ENCODE data around the gene SEM1. TPM values are rescaled to one million over a fixed set of nuclear protein-coding genes. Genes with fewer than 3 reads are reported as not detected.
A peak's percentile ranks its signal among the peaks of the same experiment; 100 is the strongest.
"Not testable (repeated sequence)": the region's sequence is repeated elsewhere in the genome, so short reads cannot be mapped to it uniquely, and the experiment has no call there.

Gene SEM1
- total RNA-seq, 1 donor from 2014 or later = 56.4 TPM

GRCh38 chr7:96663457-96663856 is 46.2 kb downstream of the SEM1 start:
- Mint-ChIP-seq H3K9me3 (no peaks in the 10 kb centered on the region), H3K4me1 (no peaks in the 10 kb centered on the region), H3K36me3 (ENCODE audit: low read depth) (peaks cover 4% of the 10 kb centered on the region), H3K27ac (ENCODE audit: unreplicated experiment) (peak overlapping the region; percentile 9), H3K4me3 (no peak overlapping the region), H3K27me3 (ENCODE audit: low read depth) (no peaks in the 10 kb centered on the region)
- TF ChIP-seq CTCF (conservative IDR thresholded peaks at IDR 0.05) = no peak
- DNase-seq (ENCODE audit: low read depth, low spot score) = no peak

- H3K36me3 Mint-ChIP-seq (ENCODE audit: low read depth); DNase-seq (ENCODE audit: low read depth, low spot score); H3K27ac Mint-ChIP-seq (ENCODE audit: unreplicated experiment); H3K9me3 Mint-ChIP-seq; H3K4me1 Mint-ChIP-seq; H3K27me3 Mint-ChIP-seq (ENCODE audit: low read depth); H3K4me3 Mint-ChIP-seq: not testable (repeated sequence)
Observed at GRCh38 chr7:96662151-96662550, 47.5 kb downstream of the SEM1 start.

- no peak for TF ChIP-seq CTCF (conservative IDR thresholded peaks at IDR 0.05)
- H3K27ac Mint-ChIP-seq (ENCODE audit: unreplicated experiment) = no peak overlapping the region
Observed at GRCh38 chr7:96658022-96658412, 51.6 kb downstream of the SEM1 start.

GRCh38 chr7:96657347-96658021 is 52.2 kb downstream of the SEM1 start:
- Mint-ChIP-seq H3K4me3 (no peak overlapping the region), H3K9me3 (peaks cover 6% of the 10 kb centered on the region), H3K27ac (ENCODE audit: unreplicated experiment) (no peak overlapping the region), H3K4me1 (peaks cover 7% of the 10 kb centered on the region), H3K36me3 (ENCODE audit: low read depth) (peaks cover 9% of the 10 kb centered on the region), H3K27me3 (ENCODE audit: low read depth) (peaks cover 3% of the 10 kb centered on the region)
- DNase-seq (ENCODE audit: low read depth, low spot score) = no peak
- TF ChIP-seq CTCF (conservative IDR thresholded peaks at IDR 0.05) = no peak

More at GRCh38 chr7:96658022-96658412, 51.6 kb downstream of the SEM1 start:
- peaks cover 3% of the 10 kb centered on the region for H3K9me3 Mint-ChIP-seq
- no peak overlapping the region for H3K4me3 Mint-ChIP-seq
- peaks cover 3% of the 10 kb centered on the region for H3K27me3 Mint-ChIP-seq (ENCODE audit: low read depth)
- H3K36me3 Mint-ChIP-seq (ENCODE audit: low read depth) = peaks cover 5% of the 10 kb centered on the region
- DNase-seq (ENCODE audit: low read depth, low spot score) = no peak
- peaks cover 7% of the 10 kb centered on the region for H3K4me1 Mint-ChIP-seq

GRCh38 chr7:96655956-96656355 is 53.7 kb downstream of the SEM1 start:
- no peak for DNase-seq (ENCODE audit: low read depth, low spot score)
- Mint-ChIP-seq H3K27ac (ENCODE audit: unreplicated experiment) (no peak overlapping the region), H3K9me3 (peaks cover 8% of the 10 kb centered on the region), H3K4me3 (no peak overlapping the region), H3K36me3 (ENCODE audit: low read depth) (peaks cover 11% of the 10 kb centered on the region), H3K27me3 (ENCODE audit: low read depth) (peaks cover 3% of the 10 kb centered on the region), H3K4me1 (peaks cover 7% of the 10 kb centered on the region)
- TF ChIP-seq CTCF (conservative IDR thresholded peaks at IDR 0.05) = no peak

- Mint-ChIP-seq H3K9me3 (peaks cover 10% of the 10 kb centered on the region), H3K27me3 (ENCODE audit: low read depth) (peaks cover 3% of the 10 kb centered on the region), H3K27ac (ENCODE audit: unreplicated experiment) (no peak overlapping the region)
Observed at GRCh38 chr7:96654630-96655188, 54.9 kb downstream of the SEM1 start.

More at GRCh38 chr7:96654630-96655188, 54.9 kb downstream of the SEM1 start:
- DNase-seq (ENCODE audit: low read depth, low spot score) = no peak
- Mint-ChIP-seq H3K36me3 (ENCODE audit: low read depth) (peaks cover 11% of the 10 kb centered on the region), H3K4me3 (no peak overlapping the region), H3K4me1 (peaks cover 15% of the 10 kb centered on the region)
- TF ChIP-seq CTCF (conservative IDR thresholded peaks at IDR 0.05) = no peak

Data from neural crest cell (in vitro differentiated cells).